Trophoblast cell (in vitro differentiated cells and primary cell): ENCODE data around the gene PAK2.

Source experiments
- DNase-seq, 2 donors: peaks; one replicate each; pipeline ENCODE4 v3.0.0-alpha.2; 2016
- H2AFZ ChIP-seq: 2 replicates; pipeline ENCODE4 v1.6.1; 2013; ENCODE audit warnings: low read length, moderate library complexity, mild to moderate bottlenecking; ENCODE audit not compliant: insufficient read depth, poor library complexity
- H2AK5ac ChIP-seq: 2 replicates; pipeline ENCODE4 v1.6.1; 2013; ENCODE audit warnings: mild to moderate bottlenecking, low read length
- H2BK120ac ChIP-seq: 2 replicates; pipeline ENCODE4 v1.6.1; 2013; ENCODE audit warnings: low read length, mild to moderate bottlenecking, moderate library complexity; ENCODE audit not compliant: insufficient read depth, poor library complexity
- H2BK12ac ChIP-seq: 2 replicates; pipeline ENCODE4 v1.6.1; 2013; ENCODE audit warnings: mild to moderate bottlenecking, low read length, moderate library complexity
- H2BK5ac ChIP-seq: 2 replicates; pipeline ENCODE4 v1.6.1; 2013; ENCODE audit warnings: low read length, low read depth, moderate library complexity, mild to moderate bottlenecking; ENCODE audit not compliant: poor library complexity
- H3K14ac ChIP-seq: 2 replicates; pipeline ENCODE4 v1.6.1; 2013; ENCODE audit warnings: mild to moderate bottlenecking, low read length
- H3K18ac ChIP-seq: 2 replicates; pipeline ENCODE4 v1.6.1; 2013; ENCODE audit warnings: mild to moderate bottlenecking, low read length
- H3K23ac ChIP-seq: 2 replicates; pipeline ENCODE4 v1.6.1; 2013; ENCODE audit warnings: low read length
- H3K27ac ChIP-seq: 2 replicates; pipeline ENCODE4 v1.5.1; 2013; ENCODE audit warnings: low read depth, mild to moderate bottlenecking, inconsistent platforms, low read length, moderate library complexity
- H3K27me3 ChIP-seq: 2 replicates; pipeline ENCODE4 v1.6.1; 2013; ENCODE audit warnings: inconsistent platforms, mild to moderate bottlenecking, low read length, moderate library complexity; ENCODE audit not compliant: insufficient read depth
- H3K36me3 ChIP-seq, 2 experiments: 1 replicate in 1 of 2; 2 replicates in 1 of 2; pipeline ENCODE4 v1.6.1; 2013; ENCODE audit warnings: low read length in 2 of 2, mild to moderate bottlenecking in 2 of 2, moderate library complexity in 1 of 2; ENCODE audit not compliant: insufficient read depth in 2 of 2, control insufficient read depth in 1 of 2
- H3K4ac ChIP-seq: 2 replicates; pipeline ENCODE4 v1.6.1; 2013; ENCODE audit warnings: low read depth, mild to moderate bottlenecking, low read length, moderate library complexity
- H3K4me1 ChIP-seq, 2 experiments: 1 replicate in 1 of 2; 2 replicates in 1 of 2; pipeline ENCODE4 v1.6.1; 2013; ENCODE audit warnings: low read length in 2 of 2, mild to moderate bottlenecking in 2 of 2, moderate library complexity in 1 of 2; ENCODE audit not compliant: insufficient read depth in 2 of 2, control insufficient read depth in 1 of 2
- H3K4me2 ChIP-seq: 2 replicates; pipeline ENCODE4 v1.6.1; 2013; ENCODE audit warnings: inconsistent platforms, mild to moderate bottlenecking, low read length, moderate library complexity
- H3K4me3 ChIP-seq: 2 replicates; pipeline ENCODE4 v1.5.1; 2013; ENCODE audit warnings: mild to moderate bottlenecking, low read depth, low read length, inconsistent platforms
- H3K79me1 ChIP-seq: one replicate; pipeline ENCODE4 v1.6.1; 2013; ENCODE audit warnings: low read length
- H3K79me2 ChIP-seq: 2 replicates; pipeline ENCODE4 v1.6.1; 2013; ENCODE audit warnings: low read length, mild to moderate bottlenecking; ENCODE audit not compliant: control insufficient read depth, insufficient read depth, poor library complexity
- H3K9ac ChIP-seq: 2 replicates; pipeline ENCODE4 v1.6.1; 2013; ENCODE audit warnings: mild to moderate bottlenecking, low read length
- H3K9me3 ChIP-seq: 2 replicates; pipeline ENCODE4 v1.6.1; 2013; ENCODE audit warnings: low read depth, mild to moderate bottlenecking, control low read depth, inconsistent platforms, low read length; ENCODE audit not compliant: insufficient read depth
- H4K12ac ChIP-seq: 2 replicates; pipeline ENCODE4 v1.6.1; 2013; ENCODE audit warnings: low read depth, mild to moderate bottlenecking, low read length, moderate library complexity
- H4K8ac ChIP-seq: 2 replicates; pipeline ENCODE4 v1.6.1; 2013; ENCODE audit warnings: low read depth, mild to moderate bottlenecking, low read length, moderate library complexity
- H4K91ac ChIP-seq: one replicate; pipeline ENCODE4 v1.6.1; 2013; ENCODE audit warnings: low read depth, mild to moderate bottlenecking, low read length, moderate library complexity
- WGBS: extraction: QIAGEN DNeasy Blood & Tissue Kit; methylation state at CpG from one replicate; pipeline ENCODE4 v1.1.7; 2013; ENCODE audit warnings: missing lambda C conversion rate; ENCODE audit not compliant: insufficient read length, insufficient coverage; ENCODE audit errors: extremely low coverage; 5-methylcytosine and 5-hydroxymethylcytosine counted together

The PAK2 gene

GRCh38 chr3:196793246-196793645 is 53.6 kb downstream of the PAK2 start:
- Histone ChIP-seq H3K4ac (no peak overlapping the region), H2BK5ac (no peak overlapping the region), H3K27me3 (no peaks in the 10 kb centered on the region), H2BK12ac (no peak overlapping the region), H3K23ac (no peak overlapping the region), H3K79me1 (peaks cover 14% of the 10 kb centered on the region), H2AFZ (no peak overlapping the region), H3K14ac (no peak overlapping the region), H3K27ac (peak overlapping the region; percentile 94), H3K9me3 (peaks cover 6% of the 10 kb centered on the region), H2BK120ac (no peak overlapping the region), H3K4me3 (no peak overlapping the region), H4K12ac (no peak overlapping the region), H3K36me3 (peaks cover 9 to 11% of the 10 kb centered on the region in 2 experiments), H2AK5ac (no peak overlapping the region), H3K79me2 (peaks cover 13% of the 10 kb centered on the region), H3K4me2 (peak overlapping the region; percentile 57), H4K8ac (no peak overlapping the region), H3K18ac (no peak overlapping the region), H3K9ac (no peak overlapping the region), H3K4me1 (peaks cover 19 to 23% of the 10 kb centered on the region in 2 experiments), H4K91ac (no peak overlapping the region)
- no CpG with 5 or more reads among the region's 1 CpG for WGBS
- peak; percentile 80 to 98 for DNase-seq

DNA sequence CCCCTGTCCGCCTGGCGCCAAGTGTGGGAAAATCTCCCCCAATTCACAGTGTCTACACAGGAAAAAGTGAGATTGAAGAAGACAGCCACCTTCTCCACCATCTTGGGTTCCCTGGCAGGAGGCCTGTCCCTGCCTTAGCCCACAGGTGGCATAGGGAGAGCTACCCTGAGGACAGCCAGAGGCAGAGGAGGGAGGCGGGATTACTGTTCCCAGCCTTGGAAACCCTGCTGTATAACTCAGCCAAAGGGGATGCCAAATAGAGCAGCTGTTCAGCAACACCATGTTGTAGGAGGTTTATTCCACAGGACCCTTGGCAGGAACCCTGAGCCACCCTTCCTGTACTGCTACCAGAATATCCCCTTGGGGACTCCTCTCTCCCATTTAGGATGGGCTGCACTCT is 54.8 kb downstream of the PAK2 start:
- no peak overlapping the region for H2BK120ac ChIP-seq
- H2BK12ac ChIP-seq = peak overlapping the region; percentile 74
- peak overlapping the region; percentile 76 for H3K18ac ChIP-seq
- no peak overlapping the region for H3K4me2 ChIP-seq
- H4K91ac ChIP-seq = peak overlapping the region; percentile 64
- no peaks in the 10 kb centered on the region for H3K27me3 ChIP-seq
- H3K23ac ChIP-seq = no peak overlapping the region
- no peak overlapping the region for H2AFZ ChIP-seq
- H2AK5ac ChIP-seq = peak overlapping the region; percentile 64
- no peak for DNase-seq
- H3K36me3 ChIP-seq = peaks cover 9 to 11% of the 10 kb centered on the region in 2 experiments
- no CpG with 5 or more reads among the region's 3 CpGs for WGBS
- H3K27ac ChIP-seq = peak overlapping the region; percentile 77
- H3K14ac ChIP-seq = peak overlapping the region; percentile 35
- peaks cover 13% of the 10 kb centered on the region for H3K79me2 ChIP-seq
- no peak overlapping the region for H4K12ac ChIP-seq
- H3K4me3 ChIP-seq = no peak overlapping the region
- H3K79me1 ChIP-seq = peaks cover 14% of the 10 kb centered on the region
- no peak overlapping the region for H3K9ac ChIP-seq
- H2BK5ac ChIP-seq = peak overlapping the region; percentile 64
- peaks cover 6% of the 10 kb centered on the region for H3K9me3 ChIP-seq
- H3K4ac ChIP-seq = peak overlapping the region; percentile 77
- peak overlapping the region; percentile 3 for H4K8ac ChIP-seq
- H3K4me1 ChIP-seq = peaks cover 19 to 23% of the 10 kb centered on the region in 2 experiments

DNA sequence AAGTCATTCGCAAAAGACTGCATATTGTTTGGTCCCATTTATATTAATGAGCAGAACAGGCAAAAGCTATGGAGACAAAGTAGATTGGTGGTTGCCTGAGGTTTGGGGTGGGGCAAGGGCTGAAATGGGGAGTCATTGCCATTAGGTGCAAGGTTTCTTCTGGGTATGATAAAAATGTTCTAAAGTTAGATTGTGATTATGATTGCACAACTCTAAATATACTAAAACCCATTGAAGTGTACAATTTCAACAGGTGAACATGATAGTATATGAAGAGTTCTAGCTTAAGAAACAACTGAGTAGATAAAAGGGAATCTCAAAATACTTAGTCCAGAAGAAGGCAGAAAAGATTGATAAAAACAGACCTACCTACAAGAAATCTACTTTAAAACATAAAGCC is 56.7 kb downstream of the PAK2 start:
- no peak overlapping the region for H4K12ac ChIP-seq
- H3K79me2 ChIP-seq = peaks cover 9% of the 10 kb centered on the region
- H3K27ac ChIP-seq = no peak overlapping the region
- no peaks in the 10 kb centered on the region for H3K27me3 ChIP-seq
- DNase-seq = no peak
- no peak overlapping the region for H3K4me2 ChIP-seq
- no peak overlapping the region for H2BK120ac ChIP-seq
- H3K9me3 ChIP-seq = peaks cover 5% of the 10 kb centered on the region
- peaks cover 14% of the 10 kb centered on the region for H3K79me1 ChIP-seq
- H2BK12ac ChIP-seq = no peak overlapping the region
- H2AK5ac ChIP-seq = no peak overlapping the region
- no peak overlapping the region for H4K8ac ChIP-seq
- no peak overlapping the region for H3K9ac ChIP-seq
- no peak overlapping the region for H3K18ac ChIP-seq
- no peak overlapping the region for H3K4ac ChIP-seq
- no peak overlapping the region for H3K14ac ChIP-seq
- peaks cover 8 to 9% of the 10 kb centered on the region in 2 experiments for H3K36me3 ChIP-seq
- no CpG with 5 or more reads among the region's 1 CpG for WGBS
- no peak overlapping the region for H2AFZ ChIP-seq
- no peak overlapping the region for H3K23ac ChIP-seq
- H2BK5ac ChIP-seq = no peak overlapping the region
- no peak overlapping the region for H4K91ac ChIP-seq
- H3K4me3 ChIP-seq = no peak overlapping the region
- H3K4me1 ChIP-seq = peaks cover 16 to 17% of the 10 kb centered on the region in 2 experiments

DNA sequence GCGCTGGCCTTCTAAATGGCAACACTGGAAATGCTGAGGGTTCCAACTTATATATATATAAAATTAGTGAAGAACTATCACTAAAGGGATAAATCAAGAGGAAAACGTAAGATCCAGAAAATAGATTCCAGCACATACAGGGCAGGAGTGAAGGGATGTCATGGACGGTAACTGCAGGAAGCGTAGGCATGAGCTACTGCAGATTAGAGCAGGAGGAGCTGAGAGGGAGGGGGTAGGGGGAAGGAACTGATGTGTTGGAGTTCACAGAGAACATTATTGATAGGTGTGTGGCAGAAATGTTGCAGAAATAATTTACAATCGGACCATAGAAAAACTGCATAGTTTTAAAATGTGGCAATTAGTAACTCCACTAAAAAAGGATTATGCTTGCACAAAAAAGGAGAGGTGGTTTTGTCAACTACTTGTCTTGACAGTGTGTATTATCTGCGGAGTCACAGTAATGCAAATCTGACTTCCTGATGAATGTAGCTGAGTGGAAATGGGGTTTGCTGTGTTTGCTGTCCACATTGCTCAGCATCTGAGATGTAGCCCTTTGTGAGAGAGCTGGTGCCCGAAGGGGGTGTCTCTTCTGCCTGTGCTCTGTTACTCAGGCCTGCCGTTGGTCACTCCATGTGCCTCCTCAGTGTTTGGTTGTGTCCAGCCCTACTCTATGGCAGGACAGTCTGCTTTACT is 61.2 kb downstream of the PAK2 start:
- Histone ChIP-seq H3K4me3 (no peak overlapping the region), H3K79me2 (peaks cover under 1% of the 10 kb centered on the region), H4K12ac (no peak overlapping the region), H2AFZ (no peak overlapping the region), H2BK5ac (no peak overlapping the region), H2BK120ac (no peak overlapping the region), H3K9ac (no peak overlapping the region), H3K4ac (no peak overlapping the region), H2AK5ac (no peak overlapping the region), H3K4me2 (no peak overlapping the region), H3K9me3 (peaks cover under 1% of the 10 kb centered on the region), H3K23ac (no peak overlapping the region), H3K27ac (no peak overlapping the region), H4K8ac (no peak overlapping the region), H3K27me3 (no peaks in the 10 kb centered on the region), H3K14ac (no peak overlapping the region), H3K36me3 (peaks cover 12% of the 10 kb centered on the region in 2 experiments), H3K79me1 (peaks cover under 1% of the 10 kb centered on the region), H3K18ac (no peak overlapping the region), H2BK12ac (no peak overlapping the region), H3K4me1 (peaks cover under 1% of the 10 kb centered on the region in 2 experiments), H4K91ac (no peak overlapping the region)
- WGBS = no CpG with 5 or more reads among the region's 8 CpGs
- DNase-seq = no peak
